Activated CD8-positive, alpha-beta memory T cell treated with anti-CD3 and anti-CD28 coated beads for 24 hours (primary cell): ENCODE measurements around the gene PNPLA2.

Source experiments
- DNase-seq: peaks from one replicate; pipeline ENCODE4 v3.0.0-alpha.2; 2020

PNPLA2 gene

DNA sequence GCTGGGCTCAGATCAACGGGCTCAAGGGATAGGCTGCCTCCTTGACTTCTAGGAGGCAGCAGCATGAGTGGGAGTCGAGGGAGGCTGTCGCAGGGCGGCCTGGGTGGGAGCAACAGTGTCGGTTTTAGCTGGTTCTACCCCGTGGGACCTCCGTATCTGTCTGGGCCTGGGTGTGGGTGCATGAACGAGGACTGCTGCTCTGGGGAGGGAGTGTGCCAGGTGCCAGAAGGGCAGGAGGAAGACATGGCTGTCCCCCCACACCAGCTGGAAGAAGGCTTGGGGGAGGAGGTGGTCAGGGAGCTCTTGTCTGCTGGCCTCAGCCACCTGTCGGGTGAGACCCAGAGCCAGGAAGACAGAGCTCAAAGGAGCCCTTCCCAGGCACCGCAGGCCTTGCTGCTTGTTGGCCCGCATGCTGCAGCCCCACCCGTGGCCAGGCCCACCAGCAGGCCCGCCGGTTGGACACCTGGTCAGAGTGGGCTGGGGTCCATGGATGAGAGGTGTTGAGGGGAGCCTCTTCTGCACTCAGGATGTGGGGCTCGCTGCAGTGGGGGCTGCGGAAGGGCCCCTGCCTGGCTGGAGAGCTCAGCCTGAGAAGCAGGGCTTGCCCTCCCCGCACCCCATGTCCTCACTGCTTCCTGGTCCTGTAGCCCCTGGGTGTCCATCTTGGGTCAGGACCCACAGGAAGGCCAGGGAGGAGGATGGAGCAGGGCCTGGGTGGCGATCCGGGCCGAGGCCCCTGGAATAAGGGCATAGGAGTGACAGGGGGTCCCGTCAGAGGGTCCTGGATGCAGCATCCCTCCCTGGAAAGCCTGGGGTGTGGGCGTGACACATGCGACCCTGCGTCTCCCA, 32.3 kb upstream of the PNPLA2 start:
- no peak for DNase-seq

DNA sequence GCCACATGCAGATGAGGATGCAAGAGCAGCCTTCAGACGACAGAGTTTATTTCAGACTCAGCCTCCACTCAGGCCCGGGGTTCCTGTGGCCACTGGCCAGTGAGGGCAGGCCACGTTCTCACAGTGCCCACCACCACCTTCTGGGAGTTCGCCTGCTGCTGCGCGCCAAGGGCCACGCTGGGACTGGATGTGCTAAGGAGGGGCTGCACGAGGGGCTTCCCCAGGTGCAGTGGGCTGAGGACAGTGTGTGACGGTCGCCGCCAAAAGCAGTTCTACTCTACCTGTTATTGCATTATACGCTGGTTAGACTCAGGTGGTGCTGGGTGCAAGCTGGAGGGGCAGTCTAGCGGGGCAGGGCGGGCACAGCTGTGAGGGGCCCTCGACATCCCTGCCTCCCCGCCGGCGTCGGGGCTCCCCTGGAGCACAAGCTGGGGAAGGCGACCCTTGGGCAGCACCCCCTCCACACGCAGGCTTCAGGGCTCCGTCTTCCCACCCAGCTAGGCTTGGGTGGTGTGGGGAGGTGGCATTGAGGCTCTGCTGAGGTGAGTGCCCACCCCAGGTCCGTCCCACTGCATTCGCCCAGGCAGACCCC, 31.5 kb upstream of the PNPLA2 start:
- DNase-seq, result no peak

DNA sequence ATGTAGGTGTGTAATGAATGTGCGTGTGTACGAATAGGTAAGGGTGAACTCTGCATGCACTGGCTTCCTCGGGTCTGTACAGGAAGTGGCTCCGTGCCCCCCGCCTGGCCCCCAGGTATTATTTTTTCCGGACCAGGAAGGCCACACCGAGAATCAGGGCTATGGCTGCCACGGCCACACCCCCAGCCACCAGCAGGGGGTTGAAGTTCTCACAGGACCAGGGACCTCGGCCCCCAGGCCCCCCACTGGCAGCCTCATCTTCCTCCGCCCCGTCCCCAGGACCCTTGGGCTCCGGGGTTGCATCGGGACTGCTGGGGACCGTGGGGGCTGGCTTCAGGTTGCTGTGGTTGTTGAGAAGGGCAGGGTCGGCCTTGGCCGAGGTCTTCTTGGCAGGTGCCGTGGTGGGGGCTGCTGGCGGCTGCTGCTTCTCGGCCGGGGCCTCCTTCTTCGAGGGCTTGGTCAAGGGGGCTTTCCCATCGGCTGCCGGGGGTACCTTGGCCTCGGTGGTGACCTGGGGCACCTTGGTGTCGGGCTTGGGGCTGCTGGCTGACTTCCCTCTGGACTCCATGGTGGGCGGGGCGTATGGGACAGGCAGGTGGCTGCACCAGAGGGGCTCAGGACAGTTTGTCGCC, 30.6 kb upstream of the PNPLA2 start:
- no peak for DNase-seq

DNA sequence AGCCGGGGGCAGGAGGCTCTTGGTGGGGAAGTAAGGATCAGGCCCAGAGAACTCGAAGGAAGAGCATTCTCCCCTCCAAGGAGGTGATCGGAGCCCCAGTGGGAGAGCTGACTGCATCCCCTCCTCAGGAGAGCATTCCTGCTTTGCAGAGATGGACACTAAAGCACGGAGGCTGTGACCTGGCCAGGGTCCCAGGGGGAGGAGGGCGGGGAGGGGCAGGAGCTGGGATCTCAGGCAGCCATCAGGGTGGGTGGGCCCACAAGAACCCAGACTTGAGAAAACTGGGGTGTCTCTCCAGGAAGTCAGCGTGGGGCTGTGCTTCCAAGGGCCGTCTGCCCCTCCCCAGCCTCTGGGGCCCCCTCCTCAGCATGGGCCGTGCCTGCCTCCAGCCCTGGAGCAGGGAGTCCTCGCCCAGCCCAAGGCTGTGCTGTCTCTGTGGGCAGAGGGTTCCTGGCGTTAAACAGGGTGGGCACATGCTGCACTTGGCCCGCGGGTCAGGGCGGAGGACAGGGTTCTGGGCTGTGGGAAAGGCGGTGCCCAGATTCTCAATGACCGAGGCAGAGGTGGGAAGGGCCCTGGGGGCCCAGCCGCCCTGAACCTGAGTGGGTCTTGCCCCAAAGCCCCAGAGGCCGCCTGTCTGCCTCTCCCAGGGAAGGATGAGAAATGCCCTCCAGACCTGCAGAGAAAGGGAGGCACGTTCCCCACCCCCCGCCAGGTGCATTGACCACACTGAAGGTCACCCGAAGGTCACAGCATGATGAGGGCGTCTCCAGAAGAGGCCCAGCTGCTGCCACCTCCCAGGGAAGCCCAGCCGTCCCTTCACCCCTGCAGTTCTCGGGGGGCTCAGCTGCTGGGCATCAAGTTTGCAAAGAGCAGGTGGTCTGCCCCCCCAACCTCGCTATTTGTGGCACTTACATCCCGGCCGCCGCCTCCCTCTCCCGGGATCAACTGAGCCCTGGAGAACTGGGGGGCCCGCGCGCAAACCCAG, 29.5 kb upstream of the PNPLA2 start:
- DNase-seq, result no peak

DNA sequence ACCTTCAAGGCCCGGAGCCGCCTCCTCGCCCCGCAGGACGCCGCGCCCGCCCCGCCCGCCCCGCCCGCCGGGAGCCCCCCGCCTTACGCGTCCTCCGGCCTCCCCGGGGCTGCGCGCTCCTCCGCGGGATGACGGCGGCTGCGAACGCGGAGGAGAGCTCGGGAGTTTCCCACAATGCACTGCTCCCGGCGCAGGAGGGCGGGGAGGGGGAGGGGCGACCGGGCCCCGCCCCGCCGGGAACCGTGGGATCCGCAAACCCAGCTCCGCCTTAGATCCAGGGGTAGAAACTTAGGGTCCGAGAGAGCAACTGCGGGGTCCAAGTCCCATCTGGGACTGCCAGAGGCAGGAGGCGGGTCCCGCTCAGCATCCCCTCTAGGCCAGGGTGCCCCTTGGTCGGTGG, 28.8 kb upstream of the PNPLA2 start, which contains the start of gene CEND1:
Gene CEND1, minus strand, starts transcription at position 148 of the 400 bp plus-strand sequence. CDS start 1,514 bp downstream, outside the sequence.
- DNase-seq, result peak; percentile 79

DNA sequence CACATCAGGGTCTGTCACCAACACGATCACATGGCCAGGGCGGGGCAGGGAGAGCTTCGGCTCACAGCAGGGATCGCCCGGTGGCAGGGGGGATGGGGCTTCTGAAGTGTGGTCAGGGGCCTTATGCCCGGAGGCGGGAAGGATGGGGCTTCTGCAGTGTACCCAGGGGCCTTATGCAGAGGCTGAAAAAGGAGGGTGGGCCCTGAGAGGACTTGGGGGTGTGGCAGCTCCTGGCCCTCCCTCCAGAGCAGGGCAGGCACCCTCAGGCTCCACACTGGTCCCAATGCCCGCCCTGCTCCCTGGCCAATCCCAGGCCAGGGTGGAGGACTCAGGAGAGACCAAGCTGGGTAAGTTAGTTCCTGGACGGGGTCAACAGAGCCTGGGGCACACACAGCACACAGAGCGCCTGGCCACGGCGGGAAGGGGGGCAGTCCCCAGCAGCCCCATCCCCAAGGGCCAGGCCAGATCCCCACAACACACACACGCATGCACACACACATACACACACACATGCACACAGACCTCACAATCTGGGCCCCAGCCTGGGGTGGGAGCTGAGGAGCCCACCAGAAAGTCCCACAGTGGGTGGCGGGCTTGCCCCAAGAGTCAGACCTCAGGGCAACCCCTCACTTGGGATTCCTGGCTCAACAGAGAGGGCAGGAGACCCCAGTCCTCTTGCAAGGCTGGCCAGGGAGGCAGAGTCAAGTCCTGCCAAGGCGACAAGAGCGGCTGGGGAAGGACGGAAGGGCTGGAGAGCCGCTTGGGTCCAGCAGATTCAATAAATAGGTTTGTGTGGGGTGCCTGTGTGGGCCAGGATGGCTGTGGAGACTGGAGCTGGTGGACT, 27.8 kb upstream of the PNPLA2 start:
- no peak for DNase-seq

DNA sequence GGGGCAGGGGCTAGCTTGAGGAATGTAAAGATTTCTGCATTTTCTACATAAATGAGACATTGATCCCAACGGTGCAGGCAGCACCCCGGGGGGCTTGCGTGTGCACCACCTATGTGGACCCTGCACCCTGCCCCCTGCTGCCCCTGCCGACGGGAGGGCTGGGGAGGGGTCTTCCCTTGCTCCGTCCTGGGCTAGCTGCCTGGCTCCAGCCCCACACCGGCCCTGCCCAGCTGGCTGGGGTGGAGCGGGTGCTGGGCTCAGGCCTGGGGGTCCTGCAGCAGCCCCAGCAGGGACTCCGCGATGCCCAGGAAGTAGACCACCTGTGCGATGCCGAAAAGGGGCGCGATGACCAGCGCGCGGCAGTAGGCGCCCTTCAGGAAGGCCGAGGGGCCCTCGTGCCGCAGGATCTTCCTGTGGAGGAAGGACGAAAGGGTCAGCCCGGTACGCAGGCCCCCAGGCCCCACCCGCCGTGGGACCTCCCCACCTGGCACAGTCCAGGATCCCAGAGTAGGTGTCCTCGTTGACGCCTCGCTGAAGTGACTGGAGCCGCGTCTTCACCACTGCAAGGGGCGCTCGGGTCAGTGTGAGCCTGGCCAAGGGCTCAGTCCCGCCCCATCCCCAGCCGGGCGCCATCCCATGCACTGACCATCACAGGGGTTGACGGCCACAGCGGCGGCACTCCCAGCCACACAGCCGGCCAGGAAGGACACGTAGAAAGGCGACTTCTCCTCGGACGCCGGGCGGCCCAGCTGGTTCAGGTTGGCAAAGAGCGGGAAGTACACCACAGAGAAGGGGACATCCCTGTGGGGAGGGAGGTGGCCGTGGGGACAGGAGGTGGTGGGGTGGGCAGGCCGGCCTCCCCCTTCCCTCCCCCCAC, 26.8 kb upstream of the PNPLA2 start:
- no peak for DNase-seq

DNA sequence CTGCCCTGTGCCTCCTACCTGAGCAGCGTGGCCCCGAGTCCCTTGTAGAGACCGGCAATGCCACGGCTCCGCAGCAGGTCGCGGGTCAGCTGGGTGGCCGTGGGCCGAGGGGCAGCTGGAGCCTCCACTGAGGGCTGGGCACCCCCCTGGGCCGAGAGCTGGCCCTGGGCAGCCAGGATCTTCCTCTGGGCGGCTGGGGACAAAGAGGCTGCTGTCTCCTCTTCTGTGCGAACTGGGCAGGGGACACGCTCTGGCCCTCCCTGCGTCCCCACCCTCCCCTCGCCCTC, 26.2 kb upstream of the PNPLA2 start:
- no peak for DNase-seq

DNA sequence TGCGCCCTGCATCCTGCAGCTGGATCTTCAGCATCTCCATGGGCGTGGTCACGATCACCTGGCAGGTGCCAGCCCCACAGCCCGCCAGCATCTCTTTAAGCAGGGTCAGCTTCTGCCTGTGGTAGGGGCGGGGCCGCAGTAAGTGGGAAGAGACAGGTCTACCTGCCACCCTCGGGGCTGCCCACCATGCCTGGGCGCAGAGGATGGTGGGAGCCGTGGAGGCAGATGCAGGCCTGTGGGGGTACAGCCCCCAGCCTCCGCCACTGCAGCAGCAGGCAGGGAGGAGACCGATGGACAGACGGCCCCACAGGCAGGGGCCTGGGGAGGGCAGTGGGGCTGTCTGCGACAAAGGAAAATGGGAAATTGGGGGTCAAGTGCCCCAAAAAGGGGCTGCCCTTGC, 25.8 kb upstream of the PNPLA2 start:
- no peak for DNase-seq

DNA sequence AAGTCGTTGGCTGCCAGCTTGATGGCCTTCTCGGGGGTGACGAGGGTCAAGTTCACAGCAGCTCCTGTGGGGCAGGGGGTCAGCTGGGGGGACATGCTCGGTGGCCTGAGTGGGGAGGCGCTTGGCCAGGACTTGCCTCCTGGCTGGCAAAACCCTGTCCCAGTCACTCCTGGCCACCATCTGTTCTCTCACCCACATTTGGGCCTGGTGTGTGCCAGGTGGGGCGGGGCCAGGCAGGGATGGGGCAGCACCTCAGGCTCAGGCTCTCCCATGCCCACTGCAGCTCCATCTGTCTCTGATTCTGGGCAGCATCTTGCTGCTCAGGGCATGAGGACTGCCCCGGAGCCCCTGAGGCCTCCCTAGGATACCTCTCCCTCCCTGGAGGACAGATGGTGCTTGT, 25.2 kb upstream of the PNPLA2 start:
- no peak for DNase-seq

DNA sequence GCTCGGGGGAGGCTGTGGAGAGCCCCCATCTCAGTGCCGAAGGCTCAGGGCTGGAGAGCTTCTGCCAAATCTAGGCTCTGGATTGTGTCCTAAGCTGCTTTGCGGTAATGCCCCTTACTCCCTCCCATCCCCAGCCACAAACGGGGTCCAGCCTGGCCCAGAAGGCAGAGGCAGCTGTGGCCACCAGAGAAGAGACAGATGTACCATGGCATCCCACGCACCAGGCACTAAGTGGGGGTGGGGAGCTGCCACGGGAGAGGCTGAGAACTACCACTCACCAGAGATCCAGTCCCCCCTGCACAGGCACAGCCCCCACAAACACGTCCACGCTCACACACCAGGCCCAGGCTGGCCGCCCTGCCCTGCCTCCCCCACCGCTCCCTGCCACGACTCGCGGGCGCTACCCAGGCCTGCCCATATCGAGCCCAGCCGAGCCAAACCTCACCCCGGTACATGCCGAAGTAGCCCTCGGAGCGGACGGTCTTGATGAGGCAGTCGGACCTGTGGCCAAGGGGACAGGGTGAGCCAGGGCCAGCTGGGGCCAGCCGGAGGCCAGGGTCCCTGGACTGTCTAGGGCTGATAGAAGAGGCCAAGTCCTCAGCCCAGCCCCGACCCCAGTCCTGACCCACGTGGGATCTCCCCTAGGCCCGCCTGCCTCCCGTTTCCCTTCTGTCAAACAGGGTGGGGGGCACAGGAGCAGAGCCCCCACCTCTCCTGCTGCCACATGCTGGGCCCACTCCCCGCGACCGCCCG, 24.5 kb upstream of the PNPLA2 start:
- no peak for DNase-seq

DNA sequence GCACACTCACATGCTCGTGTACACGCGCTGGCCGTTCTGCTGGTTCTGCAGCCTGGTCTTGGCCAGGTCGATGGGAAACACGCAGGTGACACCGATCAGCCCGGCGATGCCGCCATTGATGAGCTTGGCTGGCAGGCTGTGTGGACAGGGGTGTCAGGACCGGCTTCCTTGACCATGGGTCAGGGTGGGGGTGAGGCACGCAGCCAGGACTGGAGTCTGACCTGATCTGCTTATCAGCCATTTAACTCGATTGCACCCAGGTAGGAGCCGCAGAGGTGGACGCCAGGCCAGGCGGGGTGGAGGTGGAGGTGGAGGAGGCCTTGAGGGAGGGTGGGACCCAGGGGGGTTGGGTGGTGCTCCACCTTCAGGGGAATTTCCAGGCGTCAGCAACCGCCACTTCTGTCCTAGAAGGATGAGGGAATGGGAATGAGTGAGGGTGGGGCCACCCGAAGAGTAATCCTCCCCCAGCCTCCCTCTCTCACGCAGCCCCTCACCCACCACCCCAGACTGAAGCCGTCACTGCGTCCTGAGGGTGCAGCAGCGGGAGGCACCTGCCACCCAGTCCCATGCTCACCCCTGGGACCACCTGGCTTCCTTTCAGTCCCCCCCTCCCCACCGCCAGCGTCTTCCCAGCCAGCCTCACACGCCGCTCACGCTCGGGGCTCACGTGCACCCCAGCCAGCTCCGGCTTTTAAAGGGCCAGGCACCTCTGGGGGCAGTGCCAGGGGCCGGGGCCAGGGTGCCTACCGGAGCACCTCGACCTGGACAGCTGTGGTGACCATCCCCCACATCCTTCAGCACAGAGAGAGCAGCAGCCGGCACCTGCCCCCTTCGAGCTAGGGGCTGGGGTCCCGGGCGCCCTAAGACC, 23.7 kb upstream of the PNPLA2 start:
- no peak for DNase-seq

DNA sequence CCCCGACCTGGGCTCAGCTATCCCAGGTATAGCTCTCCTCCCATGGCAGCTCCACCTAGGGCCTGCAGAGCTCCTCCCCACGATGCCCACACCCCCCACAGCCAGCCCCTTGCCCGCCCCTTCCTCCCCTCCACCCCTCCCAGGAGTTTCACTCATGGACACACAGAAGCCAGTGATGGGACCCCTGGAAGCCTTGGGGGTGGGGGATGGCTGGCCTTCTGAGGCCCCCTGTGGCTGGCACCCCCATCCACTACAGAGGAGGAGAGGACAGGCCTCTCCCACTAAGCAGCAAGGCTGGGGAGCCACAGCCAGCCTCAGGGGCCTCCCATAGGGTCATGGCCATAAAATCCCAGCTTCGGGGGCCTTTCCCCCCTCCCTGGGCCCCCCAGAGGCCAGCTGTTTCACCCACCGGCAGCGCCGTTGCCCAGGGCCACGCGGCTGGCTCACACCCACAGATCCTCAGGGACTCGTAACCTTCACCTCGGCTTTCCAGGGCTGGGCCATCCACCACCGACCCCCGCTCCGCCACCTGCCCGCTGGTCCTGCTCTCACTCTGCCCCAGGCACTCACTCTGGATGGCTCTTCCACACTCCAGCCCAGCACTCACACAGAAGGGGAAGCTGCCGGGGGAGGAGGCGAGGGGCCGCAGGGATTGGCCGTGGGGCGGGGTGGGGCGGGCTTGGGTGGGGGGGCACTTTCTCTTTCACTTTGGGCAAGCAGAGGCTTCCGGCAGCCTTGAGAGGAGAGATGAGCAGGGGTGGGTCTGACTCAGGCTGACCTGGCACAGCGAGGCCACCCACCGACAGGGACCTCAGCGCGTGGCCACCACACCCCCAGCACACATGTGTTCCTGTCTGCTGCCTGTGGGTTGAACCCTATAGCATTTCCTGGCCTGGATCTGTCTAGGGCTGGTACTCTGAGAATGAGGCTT, 22.8 kb upstream of the PNPLA2 start:
- DNase-seq, result peak; percentile 88

DNA sequence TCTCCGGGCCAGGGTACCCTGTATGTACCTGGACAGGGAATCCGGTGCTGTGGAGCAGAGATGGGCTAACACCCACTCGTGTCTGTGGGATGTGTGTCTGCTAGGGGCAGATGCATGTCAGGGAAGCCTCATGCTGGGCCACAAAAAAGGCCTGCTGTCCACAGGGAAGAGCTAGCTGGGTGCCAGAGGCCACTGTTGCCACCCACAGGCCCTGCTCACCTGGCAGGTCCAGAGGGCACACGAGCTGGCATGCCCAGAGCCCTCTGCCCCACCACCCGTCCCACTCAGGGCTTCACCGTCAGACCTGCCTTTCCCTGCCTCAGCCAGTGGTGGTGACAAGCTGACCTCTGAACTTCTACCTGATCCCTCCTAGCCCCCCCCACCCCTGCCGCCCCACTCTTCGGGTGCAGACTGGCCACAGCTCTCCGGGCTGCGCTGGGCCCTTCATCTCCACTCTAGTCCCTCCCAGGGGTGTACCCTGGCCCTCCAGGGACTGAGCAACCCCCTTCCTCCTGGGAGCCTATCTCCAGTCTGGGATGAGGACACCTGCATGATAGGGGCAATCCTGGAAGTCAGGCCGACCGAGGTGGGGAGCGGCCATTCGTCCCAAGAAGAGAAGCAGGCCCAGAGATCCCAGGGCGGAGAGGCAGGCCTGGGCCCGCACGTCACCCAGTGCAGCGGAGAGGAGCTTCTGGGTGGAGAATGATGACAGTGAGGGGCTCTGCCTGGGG, 22.0 kb upstream of the PNPLA2 start:
- DNase-seq, result no peak

DNA sequence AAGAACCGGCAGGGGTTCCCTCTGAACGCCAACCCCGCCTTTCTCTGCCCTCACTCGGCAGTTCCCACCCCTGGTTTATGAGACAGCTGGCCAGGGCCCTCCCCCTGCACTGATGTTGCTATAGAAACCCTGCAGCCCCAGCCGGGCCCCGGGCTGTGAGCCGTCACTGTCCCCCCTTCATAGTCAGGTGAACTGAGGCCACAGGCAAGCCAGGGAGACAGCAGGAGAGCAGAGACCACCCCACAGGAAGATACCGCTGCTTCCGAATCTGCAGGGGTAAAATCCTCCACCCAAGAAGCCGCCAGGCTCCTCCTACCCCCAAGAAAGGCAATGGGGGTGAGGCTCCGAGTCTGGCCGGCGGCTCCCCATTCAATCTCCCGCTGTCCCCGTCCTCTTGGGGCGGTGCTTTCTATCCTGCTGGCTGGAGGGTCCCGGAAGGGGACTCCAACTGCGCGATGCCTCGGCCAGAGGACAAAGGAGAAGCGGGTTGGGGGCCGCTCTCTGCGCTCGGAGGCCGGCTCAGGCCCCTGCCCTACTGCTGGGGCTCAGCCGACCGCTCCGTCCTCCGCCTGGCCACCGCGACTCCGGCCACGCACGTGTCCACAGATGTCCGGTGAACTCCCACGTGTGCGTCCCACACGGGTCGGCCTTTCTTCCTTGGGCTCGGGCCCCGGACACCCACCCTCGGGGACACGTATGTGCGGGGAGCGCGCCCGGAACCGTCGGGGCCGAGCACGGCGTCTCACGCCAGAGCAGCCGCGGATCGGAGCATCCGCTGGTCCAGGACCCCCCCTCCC, 21.2 kb upstream of the PNPLA2 start:
- peak; percentile 87 for DNase-seq

DNA sequence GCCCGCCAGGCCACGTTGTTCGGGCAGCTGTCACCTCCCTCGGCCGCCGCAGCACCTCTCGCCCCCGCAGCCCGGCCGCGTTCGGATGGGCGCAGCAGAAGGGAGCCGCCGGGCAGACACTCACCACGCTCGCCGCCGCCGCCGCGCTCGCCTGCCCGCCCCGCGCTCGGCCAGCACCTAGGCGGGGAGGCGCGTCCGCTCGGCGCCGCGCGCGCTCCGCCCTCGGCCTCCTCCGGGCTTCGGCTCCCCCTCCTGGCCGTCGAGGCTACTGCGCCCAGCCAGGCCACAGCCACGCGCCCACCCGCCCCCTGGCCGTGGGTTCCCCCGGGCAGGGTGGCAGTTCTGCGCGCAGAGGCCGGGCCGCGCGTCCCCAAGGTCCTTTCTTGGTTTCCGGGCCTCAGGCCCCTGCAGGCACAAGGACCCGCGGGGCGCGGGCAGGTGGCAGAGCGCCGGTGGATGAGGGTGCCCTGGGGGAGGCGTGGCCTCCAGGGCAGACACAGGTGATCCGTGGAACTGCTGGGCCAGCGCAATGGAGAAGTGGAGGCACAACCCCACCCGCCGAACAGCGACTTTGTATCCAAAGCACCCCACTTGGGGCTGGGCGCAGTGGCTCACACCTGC, 20.5 kb upstream of the PNPLA2 start, which contains the start of gene SLC25A22:
Gene SLC25A22, minus strand, starts transcription at position 189 of the 621 bp plus-strand sequence. CDS start 3,275 bp downstream, outside the sequence.
- DNase-seq, result peak; percentile 96
